Measurements from ENCODE around the gene PUDP. TPM values are rescaled to one million over a fixed set of nuclear protein-coding genes. Genes with fewer than 3 reads are reported as not detected.

Gene PUDP
- total RNA-seq, 1 donor from 2014 or later = 13.3 TPM

DNA sequence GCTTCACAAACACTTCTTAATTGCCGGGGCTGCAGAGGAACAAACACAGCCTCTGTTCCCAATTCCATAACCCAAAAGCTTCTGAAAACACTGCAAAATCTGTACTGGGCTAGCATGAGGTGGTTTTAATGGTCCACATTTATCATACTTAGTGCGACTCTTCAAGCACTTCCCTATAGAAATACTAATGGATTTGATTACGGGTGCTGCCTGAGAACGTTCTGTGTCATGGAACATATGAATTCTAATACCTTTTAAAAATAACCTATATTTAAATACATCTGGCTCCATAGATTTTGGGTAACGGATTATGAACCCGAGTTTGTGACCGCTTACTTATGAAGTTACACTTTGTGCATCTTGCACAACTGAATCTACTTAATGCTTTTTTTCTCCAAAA, 35.9 kb downstream of the PUDP start:
- TF ChIP-seq, protein P1, sequence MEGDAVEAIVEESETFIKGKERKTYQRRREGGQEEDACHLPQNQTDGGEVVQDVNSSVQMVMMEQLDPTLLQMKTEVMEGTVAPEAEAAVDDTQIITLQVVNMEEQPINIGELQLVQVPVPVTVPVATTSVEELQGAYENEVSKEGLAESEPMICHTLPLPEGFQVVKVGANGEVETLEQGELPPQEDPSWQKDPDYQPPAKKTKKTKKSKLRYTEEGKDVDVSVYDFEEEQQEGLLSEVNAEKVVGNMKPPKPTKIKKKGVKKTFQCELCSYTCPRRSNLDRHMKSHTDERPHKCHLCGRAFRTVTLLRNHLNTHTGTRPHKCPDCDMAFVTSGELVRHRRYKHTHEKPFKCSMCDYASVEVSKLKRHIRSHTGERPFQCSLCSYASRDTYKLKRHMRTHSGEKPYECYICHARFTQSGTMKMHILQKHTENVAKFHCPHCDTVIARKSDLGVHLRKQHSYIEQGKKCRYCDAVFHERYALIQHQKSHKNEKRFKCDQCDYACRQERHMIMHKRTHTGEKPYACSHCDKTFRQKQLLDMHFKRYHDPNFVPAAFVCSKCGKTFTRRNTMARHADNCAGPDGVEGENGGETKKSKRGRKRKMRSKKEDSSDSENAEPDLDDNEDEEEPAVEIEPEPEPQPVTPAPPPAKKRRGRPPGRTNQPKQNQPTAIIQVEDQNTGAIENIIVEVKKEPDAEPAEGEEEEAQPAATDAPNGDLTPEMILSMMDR (conservative IDR thresholded peaks at IDR 0.05; ENCODE audit: low read depth, low read length) = no peak
- no peak overlapping the region for H3K4me3 ChIP-seq (ENCODE audit: low read depth, low read length)
- DNase-seq (ENCODE audit: low read depth) = no peak

GRCh38 chrX:7111518-7111917, 36.4 kb downstream of the PUDP start:
- TF ChIP-seq, protein P1 (conservative IDR thresholded peaks at IDR 0.05; ENCODE audit: low read depth, low read length) = no peak
- H3K4me3 ChIP-seq (ENCODE audit: low read depth, low read length) = no peak overlapping the region
- DNase-seq (ENCODE audit: low read depth) = no peak

- no peak for DNase-seq (ENCODE audit: low read depth)
- TF ChIP-seq, protein P1 (conservative IDR thresholded peaks at IDR 0.05; ENCODE audit: low read depth, low read length) = no peak
- H3K4me3 ChIP-seq (ENCODE audit: low read depth, low read length) = no peak overlapping the region
Measured at GRCh38 chrX:7110821-7111276, 37.1 kb downstream of the PUDP start.

DNA sequence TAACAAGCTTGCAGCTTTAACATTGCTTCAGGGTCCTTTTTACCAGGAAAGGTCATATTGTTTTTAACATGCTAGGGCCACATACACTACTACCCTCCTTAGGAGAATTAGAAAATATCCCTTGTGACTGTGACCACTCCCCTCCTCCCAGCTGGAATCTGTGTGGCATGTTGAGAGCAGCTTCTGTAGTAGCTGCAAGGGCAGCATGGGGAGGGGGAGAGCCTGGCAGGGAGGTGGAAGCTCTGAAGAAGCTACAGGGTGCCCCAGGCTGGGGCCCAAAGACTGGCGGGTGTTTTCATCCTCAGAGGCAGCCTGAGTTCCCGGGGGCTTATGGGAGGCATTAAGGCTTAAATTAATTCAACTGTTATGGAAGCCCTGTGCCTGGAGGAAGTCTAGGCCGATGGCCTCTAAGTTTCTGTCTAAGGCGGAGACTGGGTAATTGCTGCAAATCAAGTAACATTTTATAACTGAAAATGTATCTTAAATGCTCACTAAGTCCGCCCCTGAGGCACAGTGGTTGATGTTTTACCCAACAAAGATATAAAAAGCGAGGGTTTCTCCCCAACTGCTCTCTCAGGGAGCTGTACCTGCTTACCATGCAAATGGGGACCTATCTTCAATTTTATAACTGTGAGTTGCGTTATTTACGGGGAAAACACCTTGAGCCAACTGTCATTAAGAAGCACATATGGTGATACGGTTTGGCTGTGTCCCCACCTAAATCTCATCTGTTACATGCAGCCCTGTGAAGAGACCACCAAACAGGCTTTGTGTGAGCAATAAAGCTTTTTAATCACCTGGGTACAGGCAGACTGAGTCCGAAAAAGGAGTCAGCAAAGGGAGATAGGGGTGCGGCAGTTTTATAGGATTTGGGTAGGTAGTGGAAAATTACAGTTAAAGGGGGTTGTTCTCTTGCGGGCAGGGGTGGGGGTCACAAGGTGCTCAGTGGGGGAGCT, 37.8 kb downstream of the PUDP start:
- no peak for DNase-seq (ENCODE audit: low read depth)
- TF ChIP-seq, protein P1 (conservative IDR thresholded peaks at IDR 0.05; ENCODE audit: low read depth, low read length) = no peak

DNA sequence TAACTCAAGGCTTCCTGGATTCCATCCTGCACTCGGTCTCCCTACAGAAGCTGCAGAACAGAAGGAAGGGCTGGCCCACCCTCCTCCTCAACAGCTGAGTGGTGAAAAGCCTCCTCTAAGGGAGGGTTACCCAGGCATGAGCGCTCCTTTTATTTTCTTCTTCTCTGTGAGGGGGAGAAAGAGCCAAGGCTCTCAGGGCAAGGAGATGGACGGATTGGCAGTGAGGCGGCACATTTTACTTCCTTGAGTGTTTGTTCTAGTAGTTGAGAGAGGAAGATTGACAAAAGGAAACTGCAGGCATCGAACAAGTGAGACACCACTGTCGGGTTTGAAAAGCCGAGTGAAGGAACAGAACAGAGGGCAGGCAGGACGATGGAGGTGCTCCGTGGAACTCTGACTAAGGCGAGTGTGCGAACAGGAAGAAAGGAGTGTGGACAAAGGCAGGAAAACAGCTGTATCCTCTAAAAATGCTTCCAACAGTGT, 38.9 kb downstream of the PUDP start:
- no peak overlapping the region for H3K4me3 ChIP-seq (ENCODE audit: low read depth, low read length)
- TF ChIP-seq, protein P1 (conservative IDR thresholded peaks at IDR 0.05; ENCODE audit: low read depth, low read length) = no peak
- no peak for DNase-seq (ENCODE audit: low read depth)

More for the DNA sequence above, 37.8 kb downstream of the PUDP start:
- no peak overlapping the region for H3K4me3 ChIP-seq (ENCODE audit: low read depth, low read length)

DNA sequence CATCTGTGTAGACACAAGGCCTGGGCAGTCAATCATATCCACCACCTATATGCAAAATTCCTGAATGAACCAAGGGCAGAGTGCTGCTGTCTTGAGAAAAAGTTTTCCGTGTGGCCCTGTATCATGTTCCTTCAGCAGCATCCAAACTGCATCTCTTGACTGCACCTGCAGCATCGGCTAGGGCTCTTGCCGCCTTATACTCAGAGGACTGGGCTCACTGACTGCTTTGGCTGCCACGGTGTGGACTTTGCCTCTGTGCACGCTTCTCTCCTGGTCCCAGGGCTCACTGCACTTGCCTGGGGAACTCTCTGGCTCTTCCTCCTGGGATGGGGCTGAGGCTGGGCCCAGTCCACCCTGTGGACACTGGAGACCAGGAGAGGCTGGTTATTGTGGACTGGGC, 39.9 kb downstream of the PUDP start:
- no peak for DNase-seq (ENCODE audit: low read depth)
- no peak overlapping the region for H3K4me3 ChIP-seq (ENCODE audit: low read depth, low read length)
- TF ChIP-seq, protein P1 (conservative IDR thresholded peaks at IDR 0.05; ENCODE audit: low read depth, low read length) = no peak

All from epithelial cell of proximal tubule (primary cell).